Midbrain (tissue), 1 donor: Measurements from ENCODE around the gene PTBP1.
"Not testable (repeated sequence)": the region's sequence is repeated elsewhere in the genome, so short reads cannot be mapped to it uniquely, and the experiment has no call there.

ENCODE experiments used
- DNase-seq: peaks from one replicate; lab custom pipeline; 2025; lab: John Stamatoyannopoulos, UW

PTBP1 gene

DNA sequence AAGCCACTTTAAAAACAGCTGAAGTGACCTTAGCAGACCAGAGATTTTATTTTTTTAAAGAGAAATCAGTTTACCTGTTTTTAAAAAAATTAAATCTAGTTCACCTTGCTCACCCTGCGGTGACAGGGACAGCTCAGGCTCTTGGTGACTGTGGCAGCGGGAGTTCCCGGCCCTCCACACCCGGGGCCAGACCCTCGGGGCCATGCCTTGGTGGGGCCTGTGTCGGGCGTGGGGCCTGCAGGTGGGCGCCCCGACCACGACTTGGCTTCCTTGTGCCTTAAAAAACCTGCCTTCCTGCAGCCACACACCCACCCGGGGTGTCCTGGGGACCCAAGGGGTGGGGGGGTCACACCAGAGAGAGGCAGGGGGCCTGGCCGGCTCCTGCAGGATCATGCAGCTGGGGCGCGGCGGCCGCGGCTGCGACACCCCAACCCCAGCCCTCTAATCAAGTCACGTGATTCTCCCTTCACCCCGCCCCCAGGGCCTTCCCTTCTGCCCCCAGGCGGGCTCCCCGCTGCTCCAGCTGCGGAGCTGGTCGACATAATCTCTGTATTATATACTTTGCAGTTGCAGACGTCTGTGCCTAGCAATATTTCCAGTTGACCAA is 13.7 kb downstream of the PTBP1 start:
- DNase-seq, result no peak

GRCh38 chr19:811506-812048 is 14.3 kb downstream of the PTBP1 start:
- no peak for DNase-seq

DNA sequence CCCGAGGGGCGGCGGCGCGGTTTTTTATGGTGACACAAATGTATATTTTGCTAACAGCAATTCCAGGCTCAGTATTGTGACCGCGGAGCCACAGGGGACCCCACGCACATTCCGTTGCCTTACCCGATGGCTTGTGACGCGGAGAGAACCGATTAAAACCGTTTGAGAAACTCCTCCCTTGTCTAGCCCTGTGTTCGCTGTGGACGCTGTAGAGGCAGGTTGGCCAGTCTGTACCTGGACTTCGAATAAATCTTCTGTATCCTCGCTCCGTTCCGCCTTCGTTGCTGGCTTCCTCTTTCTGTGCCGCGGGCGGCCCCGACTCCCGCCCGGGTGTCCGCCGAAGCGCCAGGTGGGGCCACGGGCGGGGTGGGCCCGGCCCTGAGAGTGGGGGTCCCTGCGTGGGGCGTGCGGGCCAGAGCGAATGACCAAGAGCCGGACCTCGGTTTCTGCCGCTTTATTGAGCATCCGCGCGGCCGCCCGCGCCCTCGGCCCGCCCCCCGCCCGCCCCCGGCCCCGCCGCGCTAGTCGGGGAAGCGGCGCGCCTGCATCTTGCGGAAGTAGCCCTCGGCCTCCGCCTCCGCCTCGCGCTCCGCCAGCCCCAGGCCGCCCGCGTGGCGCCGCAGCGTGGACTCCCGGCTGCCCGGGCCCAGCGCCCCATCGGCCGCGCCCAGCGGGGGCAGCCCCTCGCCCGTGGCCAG is 14.9 kb downstream of the PTBP1 start:
- no peak for DNase-seq

GRCh38 chr19:812747-813218 is 15.5 kb downstream of the PTBP1 start:
- no peak for DNase-seq

DNA sequence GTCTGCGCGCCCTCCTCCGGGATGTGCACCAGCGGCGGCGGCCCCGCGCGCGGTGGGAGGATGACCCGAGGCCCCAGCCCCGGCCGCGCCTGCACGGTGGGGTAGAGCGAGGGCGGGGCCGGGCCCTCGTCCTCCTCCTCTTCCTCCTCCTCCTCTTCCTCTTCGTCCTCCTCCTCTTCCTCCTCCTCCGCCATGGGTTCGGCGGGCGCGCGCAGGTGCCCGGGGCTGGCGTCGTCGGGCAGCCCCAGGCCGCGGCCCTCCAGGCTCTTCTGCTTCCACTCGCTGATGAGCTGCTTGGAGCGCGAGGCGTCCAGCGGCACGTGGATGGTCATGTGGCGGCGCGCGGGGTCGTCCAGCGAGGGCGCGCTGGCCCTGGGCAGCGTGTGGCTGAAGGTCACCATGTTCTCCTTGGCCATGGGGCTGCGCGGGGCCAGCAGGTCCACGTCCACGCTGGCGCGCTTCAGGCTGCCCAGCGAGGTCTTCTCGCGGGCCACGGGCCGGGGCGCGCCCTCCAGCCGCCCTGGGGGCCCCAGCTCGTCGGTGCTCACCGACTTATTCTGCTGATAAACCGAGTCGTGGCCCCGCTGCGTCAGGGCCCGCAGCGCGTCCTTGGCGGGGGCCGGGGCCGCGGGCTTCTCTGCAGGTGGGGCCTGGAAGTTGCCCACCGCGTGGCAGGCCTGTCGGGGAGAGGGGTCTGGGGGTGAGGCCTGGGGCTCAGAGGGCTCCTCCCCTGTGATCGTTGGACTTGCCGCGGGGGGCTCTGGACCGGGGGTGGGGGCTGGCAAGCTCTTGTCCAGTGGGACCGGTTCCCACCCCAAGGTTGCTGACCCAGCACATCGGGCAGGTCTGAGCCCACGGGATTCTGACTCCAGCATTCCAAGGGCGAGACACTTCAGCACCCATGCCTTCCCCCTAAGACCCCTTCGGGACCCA is 16.2 kb downstream of the PTBP1 start:
- no peak for DNase-seq

DNA sequence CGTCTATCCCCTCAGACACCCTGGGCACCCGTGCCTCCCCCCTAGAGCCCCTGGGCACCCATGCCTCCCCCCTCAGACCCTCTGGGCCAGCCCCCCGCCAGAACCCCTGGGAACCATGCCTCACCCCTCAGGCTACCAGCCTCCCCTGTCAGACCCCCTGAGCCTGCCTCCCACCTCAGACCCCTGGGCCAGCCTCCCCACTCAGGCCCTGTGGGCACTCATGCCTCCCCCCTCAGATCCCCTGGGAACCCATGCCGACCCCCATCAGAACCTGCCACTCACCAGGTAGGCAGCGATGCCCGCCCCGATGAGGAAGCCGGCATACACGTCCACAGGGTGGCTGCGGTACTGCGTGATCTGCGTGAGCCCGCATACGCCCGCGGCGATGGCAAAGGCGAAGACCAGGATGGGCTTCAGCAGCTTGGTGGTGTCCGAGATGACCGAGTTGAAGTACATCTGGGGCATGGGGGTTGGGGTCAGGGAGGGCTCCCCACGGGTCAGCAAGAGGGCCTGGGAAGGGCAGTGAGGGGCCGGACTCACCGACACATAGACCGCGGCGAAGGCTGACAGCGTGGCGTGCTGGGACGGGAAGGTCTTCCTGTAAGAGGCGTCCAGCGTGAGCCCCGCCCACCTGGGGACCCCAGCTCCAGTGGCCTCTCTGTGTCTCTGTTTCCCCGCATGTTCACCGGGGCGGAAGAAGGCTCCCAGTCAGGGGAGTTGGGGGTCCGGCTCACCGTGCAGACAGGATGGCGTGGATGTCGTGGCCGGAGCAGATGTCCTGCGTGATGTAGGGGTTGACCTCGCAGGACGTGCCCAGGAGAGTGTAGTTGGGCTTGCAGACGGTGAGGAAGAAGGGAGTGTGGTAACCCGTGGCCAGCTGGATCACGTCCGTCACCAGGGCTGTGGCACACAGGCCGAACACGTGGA is 17.2 kb downstream of the PTBP1 start:
- DNase-seq, result no peak

GRCh38 chr19:815079-815774 is 18.0 kb downstream of the PTBP1 start:
- no peak for DNase-seq

- DNase-seq, result no peak
Measured at GRCh38 chr19:815775-816499, 18.7 kb downstream of the PTBP1 start.

DNA sequence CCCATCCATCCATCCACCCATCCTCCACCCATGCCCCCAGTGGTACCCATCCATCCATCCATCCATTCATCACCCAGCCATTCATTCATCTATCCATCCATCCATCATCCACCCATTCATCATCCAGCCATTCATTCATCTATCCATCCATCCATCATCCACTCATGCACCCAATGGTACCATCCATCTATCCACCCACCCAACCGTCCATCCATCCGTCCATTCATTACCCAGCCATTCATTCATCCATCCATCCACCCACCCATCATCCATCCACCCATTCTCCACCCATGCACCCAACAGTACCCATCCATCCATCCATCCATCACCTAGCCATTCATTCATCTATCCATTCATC is 19.2 kb downstream of the PTBP1 start:
- no peak for DNase-seq

GRCh38 chr19:820212-820611 is 23.0 kb downstream of the PTBP1 start:
- DNase-seq, result not testable (repeated sequence)

- no peak for DNase-seq
Measured at GRCh38 chr19:821231-821824, 24.1 kb downstream of the PTBP1 start.

DNA sequence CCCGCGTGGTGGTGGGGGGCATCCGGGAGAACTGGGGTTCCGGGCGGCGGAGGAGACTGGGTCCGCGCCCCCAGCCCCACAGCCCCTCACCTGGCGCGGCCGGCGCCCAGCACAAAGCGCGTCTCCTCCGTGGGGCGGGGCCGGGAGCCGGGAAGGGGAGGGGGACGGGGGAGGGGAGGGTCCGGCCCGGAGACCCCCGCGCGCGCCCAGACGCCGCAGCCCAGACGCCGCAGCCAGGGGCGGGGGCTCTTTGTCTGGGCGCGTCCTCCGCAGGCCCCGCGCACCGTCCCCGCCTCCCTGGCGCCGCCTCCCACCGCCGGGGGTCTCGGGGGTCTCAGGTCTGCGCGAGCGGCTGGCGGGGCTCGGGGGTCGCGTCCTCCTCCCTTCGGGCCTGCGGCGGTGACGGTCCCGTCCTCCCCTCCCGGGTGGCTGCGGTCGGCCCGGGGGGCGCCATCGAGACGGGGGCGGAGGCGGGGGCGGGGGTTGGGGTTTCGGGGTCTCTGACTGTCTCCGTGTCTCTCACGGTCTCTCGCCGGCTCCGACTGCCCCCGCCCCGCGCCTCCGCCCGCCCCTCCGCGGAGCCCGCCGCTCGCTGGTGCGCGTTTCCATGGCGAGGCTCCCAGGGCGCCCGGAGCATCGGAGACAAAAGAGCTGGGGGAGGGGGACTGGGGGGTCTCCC is 24.7 kb downstream of the PTBP1 start, which contains the start of gene PLPPR3:
TSS of gene PLPPR3 (minus strand) at position 131 of the 679 bp plus-strand sequence. CDS start 396 bp downstream, outside the sequence.
- DNase-seq, result no peak

DNA sequence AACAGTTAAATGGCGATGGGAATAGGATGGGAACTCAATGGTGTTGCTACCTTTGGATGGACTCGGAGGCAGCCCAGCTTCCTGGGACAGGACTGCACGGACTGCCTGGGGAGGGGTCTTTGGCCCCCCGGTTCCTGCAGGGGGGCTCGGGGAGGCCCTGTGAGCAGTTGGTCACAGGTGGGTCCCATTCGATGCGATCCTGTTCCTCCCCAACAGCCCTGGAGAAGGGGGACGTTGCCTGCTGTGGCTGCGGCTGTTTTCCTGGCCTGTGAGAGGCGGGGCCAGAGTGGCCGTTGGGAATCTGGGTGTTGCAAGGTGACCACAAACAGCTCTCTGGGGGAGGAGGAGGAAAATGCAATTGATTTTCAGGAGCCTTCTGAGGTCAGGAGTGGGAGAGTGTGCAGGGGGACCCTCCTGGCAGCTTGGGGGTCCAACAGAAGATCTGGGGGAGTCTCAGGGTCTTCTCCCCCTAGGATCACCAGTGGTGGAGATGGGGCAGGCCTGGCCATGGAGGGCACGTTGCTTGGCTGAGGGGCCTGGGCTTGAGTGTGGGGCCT is 26.4 kb downstream of the PTBP1 start:
- DNase-seq, result no peak

GRCh38 chr19:824885-825284 is 27.6 kb downstream of the PTBP1 start:
- no peak for DNase-seq

- DNase-seq, result no peak
Measured at GRCh38 chr19:825897-826644, 28.8 kb downstream of the PTBP1 start.

GRCh38 chr19:827314-827709 is 30.1 kb downstream of the PTBP1 start:
- DNase-seq, result no peak

GRCh38 chr19:827710-828321 is 30.6 kb downstream of the PTBP1 start, which contains the start of gene AZU1:
Gene AZU1 (plus strand): TSS chr19:827837. CDS start chr19:827847, 10 bp downstream.
- DNase-seq, result no peak
